Measurements from ENCODE around the gene ATAD3B.

- TF ChIP-seq CTCF (IDR thresholded peaks at IDR 0.05) (no peak), TEAD4 (CRISPR knock-in tag; IDR thresholded peaks at IDR 0.05) (no peak), USF2 (CRISPR knock-in tag; IDR thresholded peaks at IDR 0.05) (no peak), ZMAT4 (CRISPR knock-in tag; IDR thresholded peaks at IDR 0.05) (no peak), MXD4 (CRISPR knock-in tag; IDR thresholded peaks at IDR 0.05; ENCODE audit: borderline replicate concordance) (no peak), ZNF232 (CRISPR knock-in tag; IDR thresholded peaks at IDR 0.05) (no peak)
Observed at GRCh38 chr1:1535201-1536018, 63.8 kb downstream of the ATAD3B start.

Data from WTC11 (cell line).